Muscle layer of duodenum (tissue), 2 donors: ENCODE data around the gene IGSF3.

Source experiments
- H3K27ac ChIP-seq: one replicate; pipeline ENCODE4 v1.7.0; 2013; ENCODE audit warnings: mild to moderate bottlenecking, low read length
- H3K27me3 ChIP-seq: one replicate; pipeline ENCODE4 v1.7.0; 2013; ENCODE audit warnings: low read depth, mild to moderate bottlenecking, control low read depth, low read length
- H3K36me3 ChIP-seq, 2 donors: one replicate each; pipeline ENCODE4 v1.7.0; 2013; ENCODE audit warnings: low read length in 2 of 2, control low read depth in 1 of 2, mild to moderate bottlenecking in 1 of 2; ENCODE audit not compliant: insufficient read depth in 2 of 2, control insufficient read depth in 1 of 2
- H3K4me1 ChIP-seq, 2 donors: one replicate each; pipeline ENCODE4 v1.7.0; 2013; ENCODE audit warnings: low read length in 2 of 2, mild to moderate bottlenecking in 2 of 2, control low read depth in 1 of 2, moderate library complexity in 1 of 2; ENCODE audit not compliant: insufficient read depth in 2 of 2, control insufficient read depth in 1 of 2
- H3K4me3 ChIP-seq, 2 donors: one replicate each; pipeline ENCODE4 v1.7.0; 2013; ENCODE audit warnings: low read length in 2 of 2, low read depth in 1 of 2, mild to moderate bottlenecking in 1 of 2
- H3K9me3 ChIP-seq, 2 donors: one replicate each; pipeline ENCODE4 v1.7.0; 2013; ENCODE audit warnings: low read length in 2 of 2, control low read depth in 1 of 2, mild to moderate bottlenecking in 1 of 2; ENCODE audit not compliant: control insufficient read depth in 1 of 2
- donor health status: healthy.

The IGSF3 gene

GRCh38 chr1:116684575-116684974 lies 17.0 kb upstream of the IGSF3 start:
- no peak overlapping the region for H3K27ac ChIP-seq
- H3K4me1 ChIP-seq = no peaks in the 10 kb centered on the region
- no peaks in the 10 kb centered on the region for H3K36me3 ChIP-seq
- H3K9me3 ChIP-seq = no peaks in the 10 kb centered on the region
- no peaks in the 10 kb centered on the region for H3K27me3 ChIP-seq
- H3K4me3 ChIP-seq = no peak overlapping the region

DNA sequence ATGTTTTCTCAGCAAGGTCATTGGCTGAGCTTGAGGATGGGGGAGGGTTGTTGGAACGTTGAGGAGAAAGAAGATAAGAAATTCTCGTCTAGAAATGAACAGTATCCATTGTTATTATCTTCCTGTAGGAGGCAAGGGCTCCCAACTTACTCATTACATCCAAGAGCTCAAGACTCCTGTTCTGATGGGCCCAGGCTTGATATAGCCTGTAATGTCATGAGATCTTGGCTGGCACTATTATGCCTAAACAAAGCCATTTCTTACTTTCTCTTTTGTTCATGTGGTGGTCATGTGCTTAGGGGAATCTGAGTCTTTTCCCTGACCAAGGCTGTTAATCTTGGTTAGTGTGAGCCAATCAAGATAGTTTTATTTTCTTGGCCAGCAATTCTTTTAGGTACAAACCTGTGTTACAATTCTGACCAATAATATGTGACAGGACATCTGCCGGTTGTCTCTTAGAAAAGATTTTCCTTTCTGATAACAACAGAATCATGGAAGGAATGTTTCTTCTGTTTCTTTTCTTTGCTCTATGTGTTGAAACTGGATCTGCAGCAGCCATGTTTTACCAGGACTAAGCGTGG lies 15.2 kb upstream of the IGSF3 start:
- Histone ChIP-seq H3K4me3 (no peak overlapping the region), H3K27me3 (no peaks in the 10 kb centered on the region), H3K4me1 (no peaks in the 10 kb centered on the region), H3K36me3 (no peaks in the 10 kb centered on the region), H3K9me3 (no peaks in the 10 kb centered on the region), H3K27ac (no peak overlapping the region)

DNA sequence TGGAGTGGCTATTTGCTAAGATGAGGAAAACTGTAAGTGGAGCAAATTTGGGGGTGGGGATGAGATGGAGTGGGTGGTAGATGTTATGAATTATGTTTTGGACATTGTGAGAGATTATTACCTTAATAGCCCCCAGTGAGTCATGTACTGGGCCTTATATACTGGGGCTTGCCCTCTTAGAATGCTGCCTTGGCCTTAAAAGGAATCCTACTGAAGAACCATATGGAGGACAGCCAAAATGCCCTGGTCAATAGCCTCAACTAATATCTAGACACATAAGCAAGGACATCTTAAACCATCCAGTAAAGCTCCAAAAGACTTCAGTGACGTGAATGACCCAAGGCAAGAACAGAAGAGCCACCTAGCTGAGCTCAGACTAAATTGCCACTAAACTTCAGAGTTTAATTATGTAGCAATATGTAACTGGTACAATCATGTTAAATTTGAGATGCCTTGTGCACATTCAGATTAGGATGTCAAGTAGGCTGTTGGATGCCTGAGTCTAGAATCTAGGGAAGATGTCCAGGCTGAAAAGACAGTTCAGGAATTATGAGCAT lies 13.9 kb upstream of the IGSF3 start:
- no peaks in the 10 kb centered on the region for H3K36me3 ChIP-seq
- H3K27me3 ChIP-seq = no peaks in the 10 kb centered on the region
- H3K9me3 ChIP-seq = no peaks in the 10 kb centered on the region
- H3K27ac ChIP-seq = no peak overlapping the region
- no peaks in the 10 kb centered on the region for H3K4me1 ChIP-seq
- no peak overlapping the region for H3K4me3 ChIP-seq

- no peak overlapping the region for H3K4me3 ChIP-seq
- H3K4me1 ChIP-seq = no peaks in the 10 kb centered on the region
- H3K36me3 ChIP-seq = no peaks in the 10 kb centered on the region
- H3K27me3 ChIP-seq = no peaks in the 10 kb centered on the region
- no peaks in the 10 kb centered on the region for H3K9me3 ChIP-seq
- H3K27ac ChIP-seq = no peak overlapping the region
Measured at GRCh38 chr1:116680752-116681151, 13.2 kb upstream of the IGSF3 start.

DNA sequence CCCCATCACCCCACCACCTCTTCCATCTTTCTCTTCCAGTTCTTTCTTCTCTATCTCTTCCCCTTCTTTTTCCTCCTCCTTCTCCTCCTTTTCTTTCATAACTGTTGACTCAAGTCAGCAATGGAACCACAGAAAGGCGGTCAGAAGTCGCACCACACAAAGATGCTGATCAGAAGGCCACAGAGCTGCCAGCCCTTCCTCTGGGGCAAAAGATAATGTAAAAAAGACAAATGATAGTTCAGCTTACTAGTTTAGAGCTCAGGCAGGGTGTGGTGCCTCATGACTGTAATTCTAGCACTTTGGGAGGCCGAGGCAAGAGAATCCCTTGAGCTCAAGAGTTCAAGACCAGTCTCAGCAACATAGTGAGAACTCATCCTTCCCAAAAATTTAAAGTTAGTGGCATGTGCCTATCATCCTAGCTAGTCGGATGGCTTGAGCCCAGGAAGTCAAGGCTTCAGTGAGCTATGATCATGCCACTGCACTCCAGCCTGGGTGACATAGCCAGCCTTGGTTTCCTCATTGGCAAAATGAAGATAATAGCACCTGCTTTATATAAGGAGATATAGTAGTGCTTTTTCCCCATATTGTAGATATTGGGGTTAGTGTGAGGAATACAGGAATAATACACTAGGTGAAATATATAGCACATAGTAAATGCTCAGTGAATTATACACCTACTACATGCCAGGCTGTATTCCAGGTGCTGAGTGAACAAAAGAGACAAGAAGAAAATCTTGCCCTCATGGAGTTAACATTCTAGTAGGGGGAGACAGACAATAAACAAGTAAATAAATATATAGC lies 12.5 kb upstream of the IGSF3 start:
- Histone ChIP-seq H3K36me3 (no peaks in the 10 kb centered on the region), H3K27me3 (no peaks in the 10 kb centered on the region), H3K4me1 (no peaks in the 10 kb centered on the region), H3K27ac (no peak overlapping the region), H3K9me3 (no peaks in the 10 kb centered on the region), H3K4me3 (no peak overlapping the region)

DNA sequence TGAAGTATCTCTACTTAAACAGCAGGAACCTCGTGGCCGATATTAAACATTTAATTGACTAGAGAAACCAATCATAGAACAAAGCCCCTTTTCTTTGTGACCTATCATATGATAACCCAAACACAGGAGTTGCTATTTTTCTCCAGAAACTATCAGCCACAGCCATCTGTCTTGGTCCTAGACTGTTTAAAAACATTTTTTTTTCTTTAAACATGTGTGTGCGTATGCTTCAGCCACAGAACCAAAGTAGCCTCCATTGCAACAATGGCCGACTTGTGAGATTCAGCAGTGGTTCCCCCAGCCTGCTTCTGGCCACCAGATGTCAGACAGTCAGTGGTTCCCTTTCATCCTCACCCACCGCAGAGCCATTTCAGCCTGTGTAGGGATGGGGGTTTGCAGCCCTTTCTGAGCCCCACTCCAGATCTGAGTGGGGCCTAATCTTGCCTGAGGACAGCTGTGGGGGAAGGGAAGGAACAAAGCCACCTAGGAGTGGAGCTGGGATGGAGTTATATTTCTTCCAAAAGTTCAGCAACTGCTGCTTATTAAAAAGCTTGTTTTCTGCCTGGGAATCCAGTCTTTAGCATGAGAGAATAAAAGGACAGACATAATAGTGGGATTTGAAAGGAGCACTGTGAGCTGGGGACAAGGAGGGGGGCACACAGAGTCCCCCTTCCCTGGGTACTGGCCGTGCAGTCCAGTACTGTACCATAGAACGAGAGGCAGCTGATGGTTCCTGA lies 11.7 kb upstream of the IGSF3 start:
- Histone ChIP-seq H3K27ac (no peak overlapping the region), H3K27me3 (no peaks in the 10 kb centered on the region), H3K9me3 (no peaks in the 10 kb centered on the region), H3K4me1 (no peaks in the 10 kb centered on the region), H3K4me3 (no peak overlapping the region), H3K36me3 (no peaks in the 10 kb centered on the region)

DNA sequence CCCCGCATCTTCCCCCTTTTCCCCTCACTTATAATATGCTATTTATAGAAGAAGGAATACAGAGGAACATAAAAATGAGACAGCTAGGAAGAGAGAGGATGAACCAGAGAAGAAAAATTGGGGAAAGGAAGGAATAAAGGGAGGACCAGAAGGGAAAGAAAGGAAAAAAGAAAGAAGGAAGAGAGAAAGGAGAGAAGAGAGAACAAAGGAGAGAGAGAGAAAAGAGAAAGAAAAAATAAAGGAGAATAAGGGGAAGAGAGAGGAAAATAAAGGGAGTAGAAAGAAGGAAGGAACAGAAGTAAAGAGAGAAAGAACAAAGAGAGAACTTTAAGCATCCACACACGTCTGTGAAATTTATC lies 11.2 kb upstream of the IGSF3 start:
- no peaks in the 10 kb centered on the region for H3K4me1 ChIP-seq

DNA sequence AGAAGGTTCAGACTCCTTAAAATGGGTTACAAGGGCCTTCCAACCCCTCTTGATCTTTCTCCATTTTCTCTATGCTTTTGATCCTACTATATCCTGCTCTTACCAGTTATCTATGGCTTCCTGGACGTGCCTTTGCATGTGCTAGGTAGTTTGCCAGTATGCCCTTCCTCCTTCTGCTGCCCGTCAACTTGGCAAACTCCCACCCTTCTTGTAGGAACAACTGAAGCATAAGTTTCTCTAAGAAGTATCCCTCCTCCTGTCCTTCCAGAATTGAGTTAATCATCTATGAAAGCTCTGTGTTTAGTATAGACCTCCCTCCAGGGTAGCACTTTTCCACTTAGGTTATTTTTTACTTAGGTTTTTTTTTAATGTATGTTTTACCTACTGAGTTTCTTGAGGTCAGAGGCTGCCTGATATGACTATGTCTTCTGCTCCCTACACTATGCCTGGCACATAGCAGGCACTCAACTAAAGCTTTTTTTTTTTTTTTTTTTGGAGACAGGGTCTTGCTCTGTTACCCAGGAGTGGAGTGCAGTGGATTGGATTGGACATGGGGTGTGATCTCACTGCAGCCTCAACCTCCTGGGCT lies 10.0 kb upstream of the IGSF3 start:
- H3K9me3 ChIP-seq = no peaks in the 10 kb centered on the region
- no peaks in the 10 kb centered on the region for H3K36me3 ChIP-seq
- H3K4me3 ChIP-seq = no peak overlapping the region
- H3K27me3 ChIP-seq = no peaks in the 10 kb centered on the region
- H3K4me1 ChIP-seq = no peaks in the 10 kb centered on the region
- no peak overlapping the region for H3K27ac ChIP-seq

More for the DNA sequence above, 11.2 kb upstream of the IGSF3 start:
- Histone ChIP-seq H3K36me3 (no peaks in the 10 kb centered on the region), H3K4me3 (no peak overlapping the region), H3K27ac (no peak overlapping the region), H3K9me3 (no peaks in the 10 kb centered on the region), H3K27me3 (no peaks in the 10 kb centered on the region)

DNA sequence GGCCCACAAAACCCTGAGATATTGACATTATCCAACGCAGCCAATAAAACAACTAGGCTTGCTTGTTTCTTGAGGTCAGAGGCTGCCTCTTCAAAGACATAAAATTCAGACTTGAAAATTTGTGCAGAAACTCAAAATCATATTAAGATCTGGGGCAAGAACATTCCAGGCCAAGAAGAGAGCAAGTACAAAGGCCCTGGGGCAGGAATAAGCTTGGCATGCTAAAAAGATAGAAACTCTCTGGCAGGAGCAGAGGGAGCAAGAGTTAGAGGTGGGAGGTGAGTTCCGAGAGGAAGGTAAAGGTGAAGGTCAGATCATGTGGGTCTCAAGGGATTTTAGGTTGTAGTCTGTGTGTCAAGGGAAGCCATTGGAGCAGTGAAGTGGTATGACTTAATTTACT lies 8.8 kb upstream of the IGSF3 start:
- Histone ChIP-seq H3K36me3 (no peaks in the 10 kb centered on the region), H3K4me3 (no peak overlapping the region), H3K27ac (no peak overlapping the region), H3K27me3 (no peaks in the 10 kb centered on the region), H3K4me1 (peaks cover 0 to 6% of the 10 kb centered on the region in 2 donors), H3K9me3 (no peaks in the 10 kb centered on the region)

GRCh38 chr1:116674751-116675150 lies 7.2 kb upstream of the IGSF3 start:
- no peaks in the 10 kb centered on the region for H3K9me3 ChIP-seq
- no peaks in the 10 kb centered on the region for H3K27me3 ChIP-seq
- H3K27ac ChIP-seq = no peak overlapping the region
- peaks cover 0 to 6% of the 10 kb centered on the region in 2 donors for H3K4me1 ChIP-seq
- H3K4me3 ChIP-seq = no peak overlapping the region
- no peaks in the 10 kb centered on the region for H3K36me3 ChIP-seq

- H3K27me3 ChIP-seq = no peaks in the 10 kb centered on the region
- H3K9me3 ChIP-seq = no peaks in the 10 kb centered on the region
- H3K4me3 ChIP-seq = no peak overlapping the region
- peaks cover 0 to 6% of the 10 kb centered on the region in 2 donors for H3K4me1 ChIP-seq
- H3K27ac ChIP-seq = no peak overlapping the region
- no peaks in the 10 kb centered on the region for H3K36me3 ChIP-seq
Measured at GRCh38 chr1:116674011-116674531, 6.5 kb upstream of the IGSF3 start.
